Colonic mucosa (tissue), 4 donors: ENCODE data around the gene ZNF488. TPM values are rescaled to one million over a fixed set of nuclear protein-coding genes. Genes with fewer than 3 reads are reported as not detected.

ENCODE experiments used
- DNase-seq: peaks from one replicate; pipeline ENCODE4 v3.0.0-alpha.2; 2020
- H3K27ac ChIP-seq: fragments of 200-600 bp; one replicate; pipeline ENCODE4 v1.8.0; 2021
- H3K27me3 ChIP-seq: fragments of 200-600 bp; one replicate; pipeline ENCODE4 v1.8.0; 2021
- H3K36me3 ChIP-seq: fragments of 200-600 bp; one replicate; pipeline ENCODE4 v1.8.0; 2021
- H3K4me1 ChIP-seq: fragments of 200-600 bp; one replicate; pipeline ENCODE4 v1.8.0; 2021; ENCODE audit warnings: mild to moderate bottlenecking
- H3K4me3 ChIP-seq: fragments of 200-600 bp; one replicate; pipeline ENCODE4 v1.8.0; 2021
- H3K9ac ChIP-seq, 2 donors: one replicate each; pipeline ENCODE4 v1.7.0; 2013; ENCODE audit warnings: control low read depth in 2 of 2, low read depth in 2 of 2, low read length in 2 of 2
- H3K9me3 ChIP-seq: fragments of 200-600 bp; one replicate; pipeline ENCODE4 v1.8.0; 2021
- intact Hi-C: fragments of 100-400 bp; cut with DNase I; formaldehyde crosslinking; loops from one replicate; pipeline ENCODE4 v1.14.1; 2022
- total RNA-seq, 2 donors: library from RNA; stranded (reverse); fragmentation: NEBNext Ultra II Directional in 1 of 2; extraction: Animal tissue kit (Norgen Biotek cat#: 25700) in 1 of 2; gene quantifications; one replicate each; pipeline ENCODE4 v1.2.1, GENCODE V29; 2021
- TF ChIP-seq, protein P1 (sequence below): fragments of 200-600 bp; IDR thresholded peaks from one replicate; pipeline ENCODE4 v1.8.0; 2022; ENCODE audit warnings: antibody characterized with exemption, mild to moderate bottlenecking
- donor health status: healthy.
- donor health status: DM: no; HTN: no; CAD: no.
- donor health status: DM: no; HTN: no; CAD: no.

The ZNF488 gene
- total RNA-seq, 2 donors from 2014 or later = 1.3 to 4.1 TPM

GRCh38 chr10:47412177-47412730 lies 28.2 kb upstream of the ZNF488 start:
- TF ChIP-seq, protein P1, sequence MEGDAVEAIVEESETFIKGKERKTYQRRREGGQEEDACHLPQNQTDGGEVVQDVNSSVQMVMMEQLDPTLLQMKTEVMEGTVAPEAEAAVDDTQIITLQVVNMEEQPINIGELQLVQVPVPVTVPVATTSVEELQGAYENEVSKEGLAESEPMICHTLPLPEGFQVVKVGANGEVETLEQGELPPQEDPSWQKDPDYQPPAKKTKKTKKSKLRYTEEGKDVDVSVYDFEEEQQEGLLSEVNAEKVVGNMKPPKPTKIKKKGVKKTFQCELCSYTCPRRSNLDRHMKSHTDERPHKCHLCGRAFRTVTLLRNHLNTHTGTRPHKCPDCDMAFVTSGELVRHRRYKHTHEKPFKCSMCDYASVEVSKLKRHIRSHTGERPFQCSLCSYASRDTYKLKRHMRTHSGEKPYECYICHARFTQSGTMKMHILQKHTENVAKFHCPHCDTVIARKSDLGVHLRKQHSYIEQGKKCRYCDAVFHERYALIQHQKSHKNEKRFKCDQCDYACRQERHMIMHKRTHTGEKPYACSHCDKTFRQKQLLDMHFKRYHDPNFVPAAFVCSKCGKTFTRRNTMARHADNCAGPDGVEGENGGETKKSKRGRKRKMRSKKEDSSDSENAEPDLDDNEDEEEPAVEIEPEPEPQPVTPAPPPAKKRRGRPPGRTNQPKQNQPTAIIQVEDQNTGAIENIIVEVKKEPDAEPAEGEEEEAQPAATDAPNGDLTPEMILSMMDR = no peak
- Histone ChIP-seq H3K36me3 (no peaks in the 10 kb centered on the region), H3K27me3 (no peaks in the 10 kb centered on the region), H3K9ac (no peak overlapping the region), H3K4me1 (no peaks in the 10 kb centered on the region), H3K27ac (no peak overlapping the region), H3K9me3 (no peaks in the 10 kb centered on the region), H3K4me3 (no peak overlapping the region)
- no peak for DNase-seq
- intact Hi-C loops = no loop called here

GRCh38 chr10:47410862-47411261 lies 26.8 kb upstream of the ZNF488 start:
- Histone ChIP-seq H3K27me3 (no peaks in the 10 kb centered on the region), H3K9ac (no peak overlapping the region), H3K9me3 (no peaks in the 10 kb centered on the region), H3K4me1 (no peaks in the 10 kb centered on the region), H3K4me3 (no peak overlapping the region), H3K27ac (no peak overlapping the region), H3K36me3 (no peaks in the 10 kb centered on the region)
- intact Hi-C loops = no loop called here
- TF ChIP-seq, protein P1 = no peak
- DNase-seq = no peak

- no peaks in the 10 kb centered on the region for H3K9me3 ChIP-seq
- intact Hi-C loops = no loop called here
- DNase-seq = no peak
- TF ChIP-seq, protein P1 = no peak
- no peaks in the 10 kb centered on the region for H3K36me3 ChIP-seq
- no peak overlapping the region for H3K27ac ChIP-seq
- no peak overlapping the region for H3K4me3 ChIP-seq
- H3K4me1 ChIP-seq = no peaks in the 10 kb centered on the region
- no peaks in the 10 kb centered on the region for H3K27me3 ChIP-seq
- no peak overlapping the region for H3K9ac ChIP-seq
Observed at GRCh38 chr10:47410271-47410670, 26.2 kb upstream of the ZNF488 start.

- H3K27ac ChIP-seq = no peak overlapping the region
- no peaks in the 10 kb centered on the region for H3K4me1 ChIP-seq
- H3K9ac ChIP-seq = no peak overlapping the region
- no peaks in the 10 kb centered on the region for H3K9me3 ChIP-seq
- H3K4me3 ChIP-seq = no peak overlapping the region
- H3K36me3 ChIP-seq = no peaks in the 10 kb centered on the region
- TF ChIP-seq, protein P1 = no peak
- H3K27me3 ChIP-seq = no peaks in the 10 kb centered on the region
- DNase-seq = no peak
- intact Hi-C loops = no loop called here
Observed at GRCh38 chr10:47409866-47410256, 25.8 kb upstream of the ZNF488 start.

DNA sequence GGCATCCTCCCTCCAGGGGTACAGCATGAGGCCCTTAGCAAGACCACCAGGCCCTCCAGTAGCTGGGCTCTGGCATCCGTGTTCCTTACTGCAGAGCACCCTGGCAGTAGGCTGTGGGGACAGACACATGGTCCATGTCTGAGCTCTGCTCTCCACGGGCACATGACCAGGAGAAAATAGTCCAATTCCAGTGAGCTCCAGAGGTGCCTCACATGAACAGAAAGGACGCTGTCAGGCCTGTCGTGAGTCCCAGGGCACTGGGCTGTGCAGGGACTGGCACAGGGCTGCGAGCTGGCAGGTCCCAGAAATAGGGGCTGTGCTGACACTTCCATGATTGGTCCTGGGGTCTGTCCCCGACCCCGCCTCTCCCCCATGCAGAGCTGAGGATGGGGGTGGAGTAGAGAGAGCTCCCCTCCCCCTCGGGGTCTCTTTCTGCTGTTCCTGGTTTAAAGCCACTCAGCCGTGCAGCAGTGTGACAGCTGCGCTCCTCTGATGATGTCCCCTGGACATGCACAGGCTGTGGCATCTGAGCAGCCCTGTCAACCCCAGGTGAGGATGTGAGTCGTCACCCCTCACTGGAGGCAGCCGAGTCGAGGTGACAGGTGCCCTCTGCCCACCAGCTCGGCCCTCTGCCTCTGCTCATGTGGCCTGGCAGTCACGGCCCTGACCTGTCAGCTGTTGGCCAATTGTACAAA lies 25.2 kb upstream of the ZNF488 start:
- TF ChIP-seq, protein P1 = no peak
- DNase-seq = no peak
- no peak overlapping the region for H3K4me3 ChIP-seq
- H3K27ac ChIP-seq = no peak overlapping the region
- intact Hi-C loops = no loop called here
- no peaks in the 10 kb centered on the region for H3K9me3 ChIP-seq
- H3K36me3 ChIP-seq = no peaks in the 10 kb centered on the region
- no peaks in the 10 kb centered on the region for H3K27me3 ChIP-seq
- no peak overlapping the region for H3K9ac ChIP-seq
- H3K4me1 ChIP-seq = no peaks in the 10 kb centered on the region
